Measurements from ENCODE around the gene RAB3D.

GRCh38 chr19:11288349-11288748 is 51.1 kb downstream of the RAB3D start:
- TF ChIP-seq POLR2A (IDR thresholded peaks at IDR 0.05; ENCODE audit: extremely low read depth, insufficient read length) (no peak), CTCF (IDR thresholded peaks at IDR 0.05; ENCODE audit: low read depth, low read length) (peak; percentile 47)

Data from NB4 (cell line).